Liver (tissue), 9 donors: ENCODE data around the gene OR2A2. TPM values are rescaled to one million over a fixed set of nuclear protein-coding genes. Genes with fewer than 3 reads are reported as not detected.

Source experiments
- DNase-seq: peaks from one replicate; pipeline ENCODE4 v3.0.0-alpha.2; 2017; ENCODE audit warnings: low spot score
- H3K27ac ChIP-seq, 2 donors: one replicate each; pipeline ENCODE4 v1.7.0; 2013; ENCODE audit warnings: inconsistent platforms in 2 of 2, low read length in 2 of 2, control low read depth in 1 of 2, low read depth in 1 of 2, mild to moderate bottlenecking in 1 of 2
- H3K27me3 ChIP-seq, 4 donors: one replicate each; pipeline versions ENCODE4 v1.6.1 to v1.7.0; 2013; ENCODE audit warnings: low read length in 3 of 4, inconsistent platforms in 1 of 4, mild to moderate bottlenecking in 1 of 4, moderate library complexity in 1 of 4; ENCODE audit not compliant: control insufficient read depth in 4 of 4, insufficient read depth in 4 of 4
- H3K36me3 ChIP-seq, 4 donors: one replicate each; pipeline versions ENCODE4 v1.6.1 to v1.7.0; 2013; ENCODE audit warnings: low read length in 3 of 4, mild to moderate bottlenecking in 3 of 4, low read depth in 1 of 4, moderate library complexity in 1 of 4; ENCODE audit not compliant: control insufficient read depth in 4 of 4, insufficient read depth in 3 of 4
- H3K4me1 ChIP-seq, 4 donors: one replicate each; pipeline versions ENCODE4 v1.6.1 to v1.7.0; 2013; ENCODE audit warnings: low read length in 3 of 4, mild to moderate bottlenecking in 3 of 4, moderate library complexity in 1 of 4; ENCODE audit not compliant: control insufficient read depth in 4 of 4, insufficient read depth in 4 of 4
- H3K4me3 ChIP-seq, 3 donors: one replicate each; pipeline versions ENCODE4 v1.6.1 to v1.7.0; 2013; ENCODE audit warnings: low read length in 3 of 3, control low read depth in 1 of 3, low read depth in 1 of 3, mild to moderate bottlenecking in 1 of 3
- H3K9ac ChIP-seq, 2 donors: one replicate each; pipeline ENCODE4 v1.7.0; 2013; ENCODE audit warnings: low read length in 2 of 2, mild to moderate bottlenecking in 2 of 2, moderate library complexity in 2 of 2, control low read depth in 1 of 2, low read depth in 1 of 2
- H3K9me3 ChIP-seq, 4 donors: one replicate each; pipeline versions ENCODE4 v1.6.1 to v1.7.0; 2013; ENCODE audit warnings: low read length in 3 of 4; ENCODE audit not compliant: control insufficient read depth in 4 of 4
- ATF3 ChIP-seq: IDR thresholded peaks from 2 replicates; pipeline ENCODE4 v1.6.1; 2016; ENCODE audit warnings: antibody characterized with exemption
- CTCF ChIP-seq: fragments of 150-350 bp; IDR thresholded peaks from 2 replicates; pipeline ENCODE4 v1.5.1; 2017; ENCODE audit warnings: improper control_type of control experiment, low read depth, low read length; ENCODE audit not compliant: missing input control
- EGR1 ChIP-seq, 2 donors: IDR thresholded peaks; 2 replicates each; pipeline ENCODE4 v1.6.1; 2016 to 2018; ENCODE audit warnings: antibody characterized with exemption in 2 of 2, low read depth in 2 of 2
- FOXA1 ChIP-seq: IDR thresholded peaks from 2 replicates; pipeline ENCODE4 v1.6.1; 2016; ENCODE audit warnings: antibody characterized with exemption
- FOXA2 ChIP-seq: IDR thresholded peaks from 2 replicates; pipeline ENCODE4 v1.6.1; 2016; ENCODE audit warnings: antibody characterized with exemption
- GABPA ChIP-seq, 2 donors: IDR thresholded peaks in 1 of 2; conservative IDR thresholded peaks in 1 of 2; 2 replicates each; pipeline ENCODE4 v1.6.1; 2016; ENCODE audit warnings: antibody characterized with exemption in 2 of 2, mild to moderate bottlenecking in 1 of 2, moderate library complexity in 1 of 2
- HNF4A ChIP-seq, 2 donors: conservative IDR thresholded peaks; 2 replicates each; pipeline ENCODE4 v1.6.1; 2016; ENCODE audit warnings: antibody characterized with exemption in 2 of 2, mild to moderate bottlenecking in 2 of 2
- HNF4G ChIP-seq: IDR thresholded peaks from 2 replicates; pipeline ENCODE4 v1.6.1; 2016; ENCODE audit warnings: antibody characterized with exemption
- JUND ChIP-seq, 2 donors: IDR thresholded peaks; 2 replicates each; pipeline ENCODE4 v1.6.1; 2016; ENCODE audit warnings: antibody characterized with exemption in 2 of 2
- MAX ChIP-seq: IDR thresholded peaks from 2 replicates; pipeline ENCODE4 v1.6.1; 2016; ENCODE audit warnings: antibody characterized with exemption
- NR2F2 ChIP-seq: IDR thresholded peaks from 2 replicates; pipeline ENCODE4 v1.6.1; 2016; ENCODE audit warnings: antibody characterized with exemption
- RAD21 ChIP-seq, 2 donors: IDR thresholded peaks; 2 replicates each; pipeline ENCODE4 v1.6.1; 2016; ENCODE audit warnings: antibody characterized with exemption in 2 of 2, mild to moderate bottlenecking in 2 of 2
- REST ChIP-seq: IDR thresholded peaks from 2 replicates; pipeline ENCODE4 v1.6.1; 2016; ENCODE audit warnings: antibody characterized with exemption, mild to moderate bottlenecking
- RXRA ChIP-seq, 2 donors: IDR thresholded peaks; 2 replicates each; pipeline ENCODE4 v1.6.1; 2017 to 2018; ENCODE audit warnings: antibody characterized with exemption in 2 of 2, mild to moderate bottlenecking in 1 of 2
- SP1 ChIP-seq: IDR thresholded peaks from 2 replicates; pipeline ENCODE4 v1.6.1; 2018; ENCODE audit warnings: antibody characterized with exemption, mild to moderate bottlenecking
- TAF1 ChIP-seq: conservative IDR thresholded peaks from 2 replicates; pipeline ENCODE4 v1.6.1; 2016; ENCODE audit warnings: antibody characterized with exemption, mild to moderate bottlenecking
- YY1 ChIP-seq: IDR thresholded peaks from 2 replicates; pipeline ENCODE4 v1.6.1; 2016; ENCODE audit warnings: antibody characterized with exemption, mild to moderate bottlenecking
- ZBTB33 ChIP-seq: IDR thresholded peaks from 2 replicates; pipeline ENCODE4 v1.6.1; 2016; ENCODE audit warnings: antibody characterized with exemption
- WGBS: extraction: QIAGEN DNeasy Blood & Tissue Kit; methylation state at CpG from one replicate; pipeline ENCODE4 v1.1.7; 2013; 5-methylcytosine and 5-hydroxymethylcytosine counted together
- polyA plus RNA-seq, 2 donors: library from polyadenylated mRNA; stranded (reverse) in 1 of 2; unstranded in 1 of 2; fragments of 200-250 nt in 1 of 2; fragments of >200 nt in 1 of 2; fragmentation: Nextera tagmentation in 1 of 2; extraction: Ambion mirVana in 1 of 2; gene quantifications; one replicate each; pipeline versions ENCODE4 v1.2.1 to v1.2.3, GENCODE V29; 2013 to 2015
- total RNA-seq, 2 donors: library from RNA; depleted of rRNA; stranded (reverse); fragments of >200 nt; gene quantifications; one replicate each; pipeline ENCODE4 v1.2.3, GENCODE V29; 2014
- donor health status: healthy.
- donor health status: healthy.
- donor health status: healthy.
- donor health status: healthy.
- donor health status: healthy.

Gene OR2A2
- total and polyA plus RNA-seq, 4 donors, result not detected

- Histone ChIP-seq H3K36me3 (no peaks in the 10 kb centered on the region), H3K27ac (no peak overlapping the region), H3K9ac (no peak overlapping the region), H3K27me3 (peaks cover 0 to 2% (median 0%) of the 10 kb centered on the region in 4 donors), H3K9me3 (no peaks in the 10 kb centered on the region), H3K4me3 (no peak overlapping the region), H3K4me1 (no peaks in the 10 kb centered on the region)
- no peak for TF ChIP-seq EGR1 (IDR thresholded peaks at IDR 0.05; ENCODE audit: low read depth in 2 of 2)
- no peak for TF ChIP-seq GABPA (IDR thresholded peaks at IDR 0.05 in 1 of 2, conservative IDR thresholded peaks at IDR 0.05 in 1 of 2)
- no peak for TF ChIP-seq YY1
- DNase-seq, result no peak
- WGBS, result 75% methylated on average over 5 of the region's 5 CpGs
Observed at GRCh38 chr7:144110272-144110671, 889 bp downstream of the OR2A2 start.

- no peaks in the 10 kb centered on the region for H3K4me1 ChIP-seq
- H3K27me3 ChIP-seq, result peaks cover 0 to 2% (median 0%) of the 10 kb centered on the region in 4 donors
- H3K36me3 ChIP-seq, result no peaks in the 10 kb centered on the region
- no peaks in the 10 kb centered on the region for H3K9me3 ChIP-seq
- TF ChIP-seq ATF3, result no peak
- TF ChIP-seq REST, result no peak
- TF ChIP-seq ZBTB33, result no peak
- TF ChIP-seq EGR1 (IDR thresholded peaks at IDR 0.05; ENCODE audit: low read depth in 2 of 2), result no peak
- TF ChIP-seq FOXA2, result no peak
- no peak for TF ChIP-seq HNF4A (conservative IDR thresholded peaks at IDR 0.05)
- TF ChIP-seq CTCF, result no peak
- TF ChIP-seq RXRA (IDR thresholded peaks at IDR 0.05), result no peak
- TF ChIP-seq TAF1, result no peak
- no peak for TF ChIP-seq SP1
- TF ChIP-seq YY1, result no peak
- no peak for TF ChIP-seq FOXA1
- no peak for TF ChIP-seq GABPA (IDR thresholded peaks at IDR 0.05 in 1 of 2, conservative IDR thresholded peaks at IDR 0.05 in 1 of 2)
- no peak for TF ChIP-seq MAX
- TF ChIP-seq RAD21 (IDR thresholded peaks at IDR 0.05), result no peak
- no peak for TF ChIP-seq NR2F2
- no peak for TF ChIP-seq JUND (IDR thresholded peaks at IDR 0.05)
- no peak for TF ChIP-seq HNF4G
- no peak for DNase-seq
- H3K27ac ChIP-seq, result no peak overlapping the region
- H3K9ac ChIP-seq, result no peak overlapping the region
- no peak overlapping the region for H3K4me3 ChIP-seq
- WGBS, result 43% methylated on average over 1 of the region's 1 CpG
Observed at GRCh38 chr7:144113651-144114050, 4.3 kb downstream of the OR2A2 start.
